Lower lobe of right lung (tissue), 2 donors: ENCODE data around the gene PARVB. TPM values are rescaled to one million over a fixed set of nuclear protein-coding genes. Genes with fewer than 3 reads are reported as not detected.

Source experiments
- ATAC-seq, 2 donors: fragments of 200-7000 bp; cut with Tn5 transposase; one replicate each; pipeline ENCODE4 v1.9.1; 2020 to 2022; ENCODE audit warnings: mild to moderate bottlenecking in 2 of 2, moderate library complexity in 2 of 2
- DNase-seq: peaks from one replicate; pipeline ENCODE4 v3.0.0-alpha.2; 2020
- H3K27ac ChIP-seq: fragments of 200-600 bp; one replicate; pipeline ENCODE4 v1.8.0; 2022
- H3K27me3 ChIP-seq: fragments of 200-600 bp; one replicate; pipeline ENCODE4 v1.8.0; 2022; ENCODE audit warnings: low read depth
- H3K36me3 ChIP-seq: fragments of 200-600 bp; one replicate; pipeline ENCODE4 v1.8.0; 2022; ENCODE audit warnings: mild to moderate bottlenecking
- H3K4me1 ChIP-seq: fragments of 200-600 bp; one replicate; pipeline ENCODE4 v1.8.0; 2022
- H3K4me3 ChIP-seq: fragments of 200-600 bp; one replicate; pipeline ENCODE4 v1.8.0; 2022; ENCODE audit warnings: mild to moderate bottlenecking
- H3K9me3 ChIP-seq: fragments of 200-600 bp; one replicate; pipeline ENCODE4 v1.8.0; 2022
- CTCF ChIP-seq: fragments of 200-600 bp; IDR thresholded peaks from one replicate; pipeline ENCODE4 v1.8.0; 2022; ENCODE audit warnings: antibody characterized with exemption, mild to moderate bottlenecking
- intact Hi-C: fragments of 100-400 bp; cut with DNase I; formaldehyde crosslinking; loops from one replicate; pipeline ENCODE4 v1.11.0; 2022
- total RNA-seq: library from RNA; stranded (reverse); fragmentation: NEBNext Ultra II Directional; extraction: Animal tissue kit (Norgen Biotek cat#: 25700); gene quantifications from one replicate; pipeline ENCODE4 v1.2.1, GENCODE V29; 2021
- donor health status: DM: no; HTN: yes; CAD: no; lungs with severe emphysema.

Gene PARVB
- total RNA-seq, 1 donor from 2014 or later: 44.7 TPM

GRCh38 chr22:44213489-44214043 lies 189.5 kb downstream of the PARVB start:
- Histone ChIP-seq H3K4me1 (no peaks in the 10 kb centered on the region), H3K27me3 (peaks cover 3% of the 10 kb centered on the region), H3K9me3 (peaks cover 13% of the 10 kb centered on the region), H3K27ac (no peak overlapping the region), H3K36me3 (no peaks in the 10 kb centered on the region), H3K4me3 (no peak overlapping the region)
- intact Hi-C loops: no loop called here
- ATAC-seq (no peak), DNase-seq (no peak)
- TF ChIP-seq CTCF: no peak

DNA sequence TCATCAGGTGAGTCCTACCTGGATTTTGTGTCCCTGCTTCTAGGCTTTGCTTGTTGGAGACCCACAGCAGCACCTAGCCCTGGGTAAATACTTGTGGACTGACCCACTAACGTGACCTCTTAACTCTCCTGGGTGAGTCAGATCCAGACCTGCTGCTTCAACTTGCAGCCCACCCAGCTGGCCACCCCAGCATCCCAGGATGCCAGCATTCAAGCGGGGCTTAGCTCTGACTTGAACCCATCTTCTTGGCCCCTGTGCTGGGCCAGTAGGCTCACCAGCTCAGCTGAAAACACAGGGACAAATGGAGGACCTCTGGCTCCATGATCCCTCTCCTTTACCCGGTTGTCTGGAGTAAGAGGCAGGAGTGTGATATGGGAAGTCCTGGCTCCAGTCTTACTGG lies 190.1 kb downstream of the PARVB start:
- intact Hi-C loops: no loop called here
- no peaks in the 10 kb centered on the region for H3K36me3 ChIP-seq
- no peaks in the 10 kb centered on the region for H3K4me1 ChIP-seq
- no peak for TF ChIP-seq CTCF
- DNase-seq: no peak
- ATAC-seq: no peak
- H3K4me3 ChIP-seq: no peak overlapping the region
- H3K9me3 ChIP-seq: peaks cover 13% of the 10 kb centered on the region
- peaks cover 3% of the 10 kb centered on the region for H3K27me3 ChIP-seq
- no peak overlapping the region for H3K27ac ChIP-seq

DNA sequence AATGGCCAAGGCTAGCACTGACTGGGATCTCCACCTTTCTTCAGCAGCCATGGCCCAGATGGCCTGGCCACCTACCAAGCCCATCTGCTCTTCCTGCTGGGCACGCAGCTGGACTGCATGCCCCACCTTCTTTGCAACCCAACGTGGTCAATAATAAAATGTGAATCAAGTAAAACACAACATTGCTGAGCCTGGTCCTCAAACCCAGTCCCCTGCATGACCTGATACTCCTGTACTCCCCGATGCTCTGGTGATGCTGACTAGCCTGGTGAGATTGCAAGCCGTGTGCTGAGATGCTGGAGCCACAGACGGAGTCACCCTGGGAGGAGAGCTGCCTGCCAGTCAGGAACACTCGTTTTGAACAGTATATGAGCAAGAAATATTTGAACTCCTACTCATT lies 190.7 kb downstream of the PARVB start:
- no peaks in the 10 kb centered on the region for H3K4me1 ChIP-seq
- peaks cover 10% of the 10 kb centered on the region for H3K9me3 ChIP-seq
- ATAC-seq: no peak
- H3K27me3 ChIP-seq: peaks cover 3% of the 10 kb centered on the region
- no peak overlapping the region for H3K4me3 ChIP-seq
- no peak for DNase-seq
- intact Hi-C loops: no loop called here
- H3K27ac ChIP-seq: no peak overlapping the region
- no peak for TF ChIP-seq CTCF
- H3K36me3 ChIP-seq: no peaks in the 10 kb centered on the region

DNA sequence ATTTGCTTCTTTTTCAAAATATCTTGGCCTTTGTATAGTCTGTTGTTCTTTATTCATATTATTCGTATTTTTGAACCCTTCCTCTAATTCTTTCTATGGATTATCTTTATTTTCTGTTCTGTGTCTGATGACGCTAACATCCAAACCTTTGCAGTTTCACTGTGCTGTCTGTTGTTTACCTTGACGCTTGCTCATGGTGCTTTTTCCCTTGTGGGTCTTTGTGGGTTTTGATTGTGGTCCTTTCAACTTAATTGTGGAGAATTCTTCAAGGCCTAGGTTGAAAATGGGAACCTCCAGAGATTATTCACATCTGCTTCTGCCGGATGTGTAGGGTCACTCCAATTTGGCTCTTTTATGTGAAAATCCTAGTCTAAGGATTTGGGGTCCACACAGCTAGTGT lies 191.2 kb downstream of the PARVB start:
- no peak for TF ChIP-seq CTCF
- Histone ChIP-seq H3K9me3 (peaks cover 6% of the 10 kb centered on the region), H3K4me3 (no peak overlapping the region), H3K36me3 (no peaks in the 10 kb centered on the region), H3K27me3 (peaks cover 3% of the 10 kb centered on the region), H3K4me1 (no peaks in the 10 kb centered on the region), H3K27ac (no peak overlapping the region)
- intact Hi-C loops: no loop called here
- ATAC-seq (no peak), DNase-seq (no peak)

GRCh38 chr22:44217346-44217745 lies 193.2 kb downstream of the PARVB start:
- H3K27me3 ChIP-seq: peaks cover 8% of the 10 kb centered on the region
- peaks cover 6% of the 10 kb centered on the region for H3K9me3 ChIP-seq
- no peak overlapping the region for H3K27ac ChIP-seq
- intact Hi-C loops: no loop called here
- ATAC-seq (no peak), DNase-seq (no peak)
- no peaks in the 10 kb centered on the region for H3K4me1 ChIP-seq
- no peak overlapping the region for H3K4me3 ChIP-seq
- no peak for TF ChIP-seq CTCF
- H3K36me3 ChIP-seq: no peaks in the 10 kb centered on the region

DNA sequence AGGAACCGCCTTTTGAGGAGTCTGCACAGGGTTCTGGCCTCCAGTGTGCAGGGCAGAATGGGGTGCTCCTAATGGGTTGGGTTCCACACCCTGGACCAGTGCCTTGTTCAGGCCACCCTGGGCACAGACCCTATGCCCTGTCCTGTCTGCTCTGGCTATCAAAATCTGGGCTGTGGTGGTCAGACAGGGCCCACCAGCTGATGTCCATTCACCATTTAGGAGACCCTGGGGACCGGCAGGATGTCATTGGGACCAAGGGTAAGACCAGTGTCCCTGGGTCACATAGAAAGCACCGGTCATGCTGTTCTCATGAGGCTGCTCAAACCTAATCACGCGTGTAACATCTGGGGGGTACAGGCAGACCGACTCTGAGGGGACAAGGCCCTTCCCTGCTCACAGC lies 194.0 kb downstream of the PARVB start:
- Histone ChIP-seq H3K36me3 (no peaks in the 10 kb centered on the region), H3K4me1 (no peaks in the 10 kb centered on the region), H3K27ac (no peak overlapping the region), H3K27me3 (peaks cover 8% of the 10 kb centered on the region), H3K9me3 (peaks cover 6% of the 10 kb centered on the region), H3K4me3 (no peak overlapping the region)
- TF ChIP-seq CTCF: no peak
- no peak for ATAC-seq
- DNase-seq: no peak
- intact Hi-C loops: no loop called here
